Measurements from ENCODE around the gene TRIM63. TPM values are rescaled to one million over a fixed set of nuclear protein-coding genes. Genes with fewer than 3 reads are reported as not detected.
A peak's percentile ranks its signal among the peaks of the same experiment; 100 is the strongest.
"Not testable (repeated sequence)": the region's sequence is repeated elsewhere in the genome, so short reads cannot be mapped to it uniquely, and the experiment has no call there.

The TRIM63 gene
- total and polyA plus RNA-seq, 2 of the 13 experiments (the other 11 are each of a cell fraction or from before 2014, with no cell fraction given), result not detected

GRCh38 chr1:26105226-26105548, 37.8 kb upstream of the TRIM63 start:
- POLR2A ChIA-PET; H3K4me3 ChIP-seq (replicated peaks in 1 of 3; ENCODE audit: insufficient read depth in 1 of 3, low read depth in 2 of 3, low read length in 3 of 3); H3K27ac ChIP-seq (ENCODE audit: extremely low read length, insufficient read depth, low read length); H3K79me2 ChIP-seq (ENCODE audit: insufficient read depth, low read length); H3K9me3 ChIP-seq (ENCODE audit: low read length); BruUV-seq (replicated peaks); ATAC-seq; DNase-seq (ENCODE audit: low spot score); H3K36me3 ChIP-seq (replicated peaks in 1 of 2; ENCODE audit: control insufficient read depth in 1 of 2, insufficient read depth in 2 of 2, low read length in 2 of 2); H3K4me2 ChIP-seq (ENCODE audit: low read depth, low read length); H4K20me1 ChIP-seq (ENCODE audit: insufficient read depth, low read length); H3K9ac ChIP-seq (ENCODE audit: insufficient read depth, low read depth, low read length); H2AFZ ChIP-seq (ENCODE audit: low read length); FAIRE-seq: not testable (repeated sequence)
- Histone ChIP-seq H3K27me3 (ENCODE audit: control insufficient read depth in 1 of 2, insufficient read depth in 2 of 2, low read length in 2 of 2) (peaks cover 0 to 16% of the 10 kb centered on the region in 2 experiments; a peak in 1 of 5 replicates), H3K4me1 (ENCODE audit: insufficient read depth, low read length) (peaks cover 15% of the 10 kb centered on the region)
- in situ Hi-C loops (cut with HindIII; ENCODE audit: extremely low pct_ligation_motif_present, low pct_unique_long_range_greater_than_20kb) (loop anchor here (10.0 kb wide), 1 partner anchor 50 kb away; the partner anchor contains the start of gene FAM110D), intact Hi-C loops (cut with micrococcal nuclease; ENCODE audit: unreplicated experiment) (loop anchor here (1.0 kb wide), 1 partner anchor 40 kb away; no protein-coding TSS in a partner anchor)
- CTCF ChIA-PET (ENCODE audit: low intra/inter-chr PET ratio, low total read pairs), result interaction anchor here (2.7 to 3.9 kb wide), 2 partner anchors 40 to 59 kb away, joined by 11 to 66 read pairs; no protein-coding TSS in a partner anchor
- whole genome bisulfite sequencing (ENCODE audit: low lambda C conversion rate), result 26% methylated on average over 5 of the region's 5 CpGs
- 0 out of 2 replicates have a peak, but pooled peaks have one; percentile 3 for TF ChIP-seq ZNF124 (CRISPR knock-in tag; IDR thresholded peaks at IDR 0.05)

DNA sequence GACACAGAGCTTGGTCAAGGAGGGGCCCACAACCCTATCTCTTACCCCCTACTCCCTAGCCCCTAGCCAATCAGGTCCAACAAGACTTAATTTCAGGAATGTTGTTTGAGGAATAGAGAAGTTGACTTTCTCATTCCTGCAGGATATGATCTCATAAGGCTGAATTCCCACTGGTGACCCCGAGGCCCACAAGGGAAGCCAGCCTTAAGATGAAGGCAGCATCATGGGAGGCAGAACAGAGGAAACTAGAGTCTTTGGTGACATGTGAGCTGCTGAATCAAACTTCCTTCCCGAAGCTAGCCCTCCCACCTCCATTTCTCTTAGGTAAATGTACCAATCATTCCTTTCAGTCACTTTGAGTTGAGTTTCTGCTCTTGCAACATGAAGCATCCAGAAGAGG, 35.1 kb upstream of the TRIM63 start:
- Histone ChIP-seq H3K9ac (ENCODE audit: insufficient read depth, low read depth, low read length) (no peak overlapping the region), H3K4me3 (replicated peaks in 1 of 3; ENCODE audit: insufficient read depth in 1 of 3, low read depth in 2 of 3, low read length in 3 of 3) (no peak overlapping the region), H3K36me3 (replicated peaks in 1 of 2; ENCODE audit: control insufficient read depth in 1 of 2, insufficient read depth in 2 of 2, low read length in 2 of 2) (no peaks in the 10 kb centered on the region), H3K27ac (ENCODE audit: extremely low read length, insufficient read depth, low read length) (no peak overlapping the region), H3K9me3 (ENCODE audit: low read length) (no peaks in the 10 kb centered on the region), H3K27me3 (ENCODE audit: control insufficient read depth in 1 of 2, insufficient read depth in 2 of 2, low read length in 2 of 2) (peaks cover 0 to 18% of the 10 kb centered on the region in 2 experiments; a peak in 1 of 5 replicates), H3K4me1 (ENCODE audit: insufficient read depth, low read length) (peaks cover 8% of the 10 kb centered on the region; the same call in 1 of the 2 replicates), H3K4me2 (ENCODE audit: low read depth, low read length) (no peak overlapping the region), H2AFZ (ENCODE audit: low read length) (no peak overlapping the region), H3K79me2 (ENCODE audit: insufficient read depth, low read length) (no peaks in the 10 kb centered on the region), H4K20me1 (ENCODE audit: insufficient read depth, low read length) (no peaks in the 10 kb centered on the region)
- FAIRE-seq (no peak), DNase-seq (ENCODE audit: low spot score) (no peak), ATAC-seq (no peak)
- no TSS peak for BruUV-seq (replicated peaks)
- ChIA-PET CTCF (ENCODE audit: low intra/inter-chr PET ratio, low total read pairs) (no interaction called here), POLR2A (no interaction called here)
- in situ Hi-C loops (cut with HindIII; ENCODE audit: extremely low pct_ligation_motif_present, low pct_unique_long_range_greater_than_20kb) (loop anchor here (10.0 kb wide), 1 partner anchor 52 kb away; the partner anchor contains the start of gene FAM110D), intact Hi-C loops (cut with micrococcal nuclease; ENCODE audit: unreplicated experiment) (no loop called here)
- WGBS (ENCODE audit: low lambda C conversion rate), result 0% methylated on average over 2 of the region's 2 CpGs
- TF ChIP-seq TCF7L2 (IDR thresholded peaks at IDR 0.05; ENCODE audit: low read depth, low read length) (no peak), MIXL1 (CRISPR knock-in tag; IDR thresholded peaks at IDR 0.05) (no peak)
